Naive thymus-derived CD4-positive, alpha-beta T cell (primary cell): ENCODE data around the gene ARHGEF16. TPM values are rescaled to one million over a fixed set of nuclear protein-coding genes. Genes with fewer than 3 reads are reported as not detected.

Experiments
- ATAC-seq: fragments of 150-1000 bp; cut with Tn5 transposase; 2 replicates; pipeline ENCODE4 v1.10.0; 2021; ENCODE audit warnings: mild to moderate bottlenecking, moderate library complexity
- CTCF ChIA-PET: fragments of 350-600 bp; sonication (Branson Sonifier 250); formaldehyde crosslinking; loops from one replicate; lab custom pipeline; 2021; ENCODE audit warnings: antibody characterized with exemption; lab: Charles Lee
- POLR2A ChIA-PET: fragments of 350-600 bp; sonication (Branson Sonifier 250); formaldehyde crosslinking; loops from one replicate; lab custom pipeline; 2021; ENCODE audit warnings: antibody characterized with exemption, inconsistent platforms; lab: Charles Lee
- DNase-seq, 9 donors: peaks; one replicate each; pipeline versions ENCODE4 v3.0.0 to v3.0.0-alpha.2; 2020 to 2022; ENCODE audit warnings: mixed read lengths in 1 of 9
- H3K27ac ChIP-seq: one replicate; pipeline ENCODE4 v1.7.0; 2013; ENCODE audit warnings: mild to moderate bottlenecking, low read depth, low read length, moderate library complexity
- H3K27me3 ChIP-seq, 2 donors: one replicate each; pipeline ENCODE4 v1.7.0; 2013; ENCODE audit warnings: low read length in 2 of 2, mild to moderate bottlenecking in 2 of 2, moderate library complexity in 2 of 2; ENCODE audit not compliant: control insufficient read depth in 2 of 2, insufficient read depth in 2 of 2
- H3K36me3 ChIP-seq, 3 experiments: 1 replicate in 2 of 3; 2 replicates in 1 of 3; pipeline ENCODE4 v1.7.0; 2013; ENCODE audit warnings: low read length in 3 of 3, mild to moderate bottlenecking in 3 of 3, moderate library complexity in 1 of 3; ENCODE audit not compliant: insufficient read depth in 3 of 3, control insufficient read depth in 2 of 3
- H3K4me1 ChIP-seq, 2 donors: one replicate each; pipeline ENCODE4 v1.7.0; 2013; ENCODE audit warnings: low read length in 2 of 2, mild to moderate bottlenecking in 2 of 2, moderate library complexity in 1 of 2; ENCODE audit not compliant: control insufficient read depth in 2 of 2, insufficient read depth in 2 of 2
- H3K4me3 ChIP-seq: 2 replicates; pipeline ENCODE4 v1.7.0; 2013; ENCODE audit warnings: mild to moderate bottlenecking, low read length
- H3K9me3 ChIP-seq, 3 experiments: 1 replicate in 2 of 3; 2 replicates in 1 of 3; pipeline ENCODE4 v1.7.0; 2013; ENCODE audit warnings: low read length in 3 of 3; ENCODE audit not compliant: control insufficient read depth in 2 of 3
- H3K27ac Mint-ChIP-seq, 9 donors: one replicate each; pipeline ENCODE4 v1.8.0; 2020 to 2022; ENCODE audit warnings: mixed read lengths in 9 of 9, mild to moderate bottlenecking in 8 of 9, moderate library complexity in 5 of 9, inconsistent platforms in 2 of 9
- H3K27me3 Mint-ChIP-seq, 5 donors: one replicate each; pipeline ENCODE4 v1.8.0; 2021 to 2022; ENCODE audit warnings: mixed read lengths in 5 of 5, mild to moderate bottlenecking in 1 of 5
- H3K36me3 Mint-ChIP-seq, 5 donors: one replicate each; pipeline ENCODE4 v1.8.0; 2020 to 2022; ENCODE audit warnings: mixed read lengths in 5 of 5, mild to moderate bottlenecking in 3 of 5, inconsistent platforms in 1 of 5
- H3K4me1 Mint-ChIP-seq, 7 donors: one replicate each; pipeline ENCODE4 v1.8.0; 2020 to 2022; ENCODE audit warnings: mixed read lengths in 7 of 7, mild to moderate bottlenecking in 3 of 7, inconsistent platforms in 1 of 7
- H3K4me3 Mint-ChIP-seq, 10 donors: one replicate each; pipeline ENCODE4 v1.8.0; 2020 to 2022; ENCODE audit warnings: mild to moderate bottlenecking in 10 of 10, mixed read lengths in 10 of 10, moderate library complexity in 6 of 10, inconsistent platforms in 2 of 10
- H3K9me3 Mint-ChIP-seq, 11 donors: one replicate each; pipeline ENCODE4 v1.8.0; 2020 to 2022; ENCODE audit warnings: mixed read lengths in 11 of 11, mild to moderate bottlenecking in 4 of 11, inconsistent platforms in 1 of 11, moderate library complexity in 1 of 11
- intact Hi-C, 2 donors: fragments of 100-400 bp; cut with micrococcal nuclease; formaldehyde crosslinking; loops; one replicate each; pipeline ENCODE4 v1.15.1; 2023
- polyA plus RNA-seq, 2 donors: library from polyadenylated mRNA; unstranded; fragments of 300-500 nt; fragmentation: Illumina TruSeq; gene quantifications; one replicate each; pipeline ENCODE4 v1.2.3, GENCODE V29; 2021
- total RNA-seq, 6 experiments: library from RNA in 5 of 6; stranded (reverse) in 5 of 6; gene quantifications; 1 replicate in 5 of 6; 2 replicates in 1 of 6; pipeline ENCODE4 v1.2.3 and lab custom pipeline; 2021 to 2026

Gene ARHGEF16
- total and polyA plus RNA-seq, 7 experiments from 2014 or later, result 0.16 TPM; not detected in 6

DNA sequence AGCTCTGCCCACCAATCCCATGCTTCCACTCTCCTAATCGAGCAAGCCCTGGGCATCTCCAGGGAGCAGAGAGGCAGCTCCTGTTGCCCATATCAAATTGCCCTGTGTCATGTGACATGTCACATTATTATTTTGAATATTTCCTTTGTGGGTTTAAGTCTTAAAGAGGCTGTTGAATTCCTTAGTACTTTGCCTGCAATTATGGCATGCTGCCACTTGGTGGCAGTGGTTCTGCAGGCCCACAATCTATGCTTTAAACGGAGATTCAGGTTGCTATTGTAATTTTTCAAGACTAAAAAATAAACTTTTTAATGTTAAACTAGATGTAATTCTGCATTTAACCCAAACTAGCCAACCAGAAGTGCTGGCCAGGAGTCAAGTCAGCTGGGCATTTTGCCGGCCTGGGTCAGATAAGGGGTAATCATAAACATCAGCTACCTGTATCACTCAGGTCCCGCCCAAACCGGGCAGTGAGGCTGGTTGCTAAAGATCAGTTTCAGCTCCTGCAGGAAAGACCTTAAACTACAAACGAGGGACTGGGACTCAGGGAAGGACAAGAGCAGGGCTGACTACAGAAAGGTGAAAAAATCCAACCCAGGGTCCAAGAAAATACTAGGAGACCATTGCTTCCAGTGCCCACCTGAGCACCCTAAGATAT, 37.3 kb upstream of the ARHGEF16 start:
- intact Hi-C loops, result no loop called here
- H3K36me3 ChIP-seq, result no peaks in the 10 kb centered on the region
- Mint-ChIP-seq H3K9me3 (peaks cover 0 to 14% (median 0%) of the 10 kb centered on the region in 11 donors), H3K27me3 (peaks cover 0 to 11% (median 8%) of the 10 kb centered on the region in 5 donors), H3K4me1 (peaks cover 0 to 8% (median 0%) of the 10 kb centered on the region in 7 donors), H3K27ac (peak overlapping the region in 1 of 9 donors; percentile 65), H3K36me3 (peaks cover 0 to 4% (median 0%) of the 10 kb centered on the region in 5 donors), H3K4me3 (no peak overlapping the region)
- H3K27ac ChIP-seq, result no peak overlapping the region
- H3K27me3 ChIP-seq, result no peaks in the 10 kb centered on the region
- H3K4me3 ChIP-seq, result no peak overlapping the region
- H3K9me3 ChIP-seq, result peaks cover 0 to 11% (median 0%) of the 10 kb centered on the region in 3 experiments
- CTCF ChIA-PET, result no interaction called here
- POLR2A ChIA-PET, result interaction anchor here (0.6 kb wide), 1 partner anchor 84 kb away, joined by 4 read pairs; no protein-coding TSS in a partner anchor
- no peaks in the 10 kb centered on the region for H3K4me1 ChIP-seq
- DNase-seq, result no peak
- no peak for ATAC-seq

DNA sequence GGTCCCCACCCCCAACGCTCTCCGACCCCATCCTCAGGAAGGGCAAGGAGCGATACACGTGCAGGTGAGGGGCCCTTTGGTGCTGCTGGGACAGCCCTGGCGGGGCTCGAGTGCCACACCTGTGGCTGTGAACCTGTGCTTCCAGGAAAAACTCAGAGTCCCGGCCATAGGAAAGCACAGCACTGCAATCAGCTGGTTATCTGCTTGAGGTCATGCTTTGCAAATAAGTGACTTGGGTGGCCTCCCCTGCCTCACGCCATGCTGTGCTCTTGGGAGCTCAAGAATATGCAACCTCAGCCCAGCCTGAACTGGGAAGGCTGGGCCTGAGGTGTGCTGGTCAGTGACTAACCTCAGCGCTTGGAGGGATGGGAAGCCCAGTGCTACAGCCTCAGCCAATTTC, 36.5 kb upstream of the ARHGEF16 start:
- Histone ChIP-seq H3K9me3 (peaks cover 0 to 11% (median 0%) of the 10 kb centered on the region in 3 experiments), H3K4me3 (no peak overlapping the region), H3K27ac (no peak overlapping the region), H3K4me1 (no peaks in the 10 kb centered on the region), H3K27me3 (no peaks in the 10 kb centered on the region), H3K36me3 (no peaks in the 10 kb centered on the region)
- DNase-seq, result no peak
- no peak for ATAC-seq
- intact Hi-C loops, result no loop called here
- Mint-ChIP-seq H3K36me3 (peaks cover 0 to 4% (median 0%) of the 10 kb centered on the region in 5 donors), H3K27me3 (peaks cover 0 to 11% (median 8%) of the 10 kb centered on the region in 5 donors), H3K9me3 (peaks cover 0 to 14% (median 0%) of the 10 kb centered on the region in 11 donors), H3K4me1 (peaks cover 0 to 8% (median 0%) of the 10 kb centered on the region in 7 donors), H3K27ac (no peak overlapping the region), H3K4me3 (no peak overlapping the region)
- POLR2A ChIA-PET, result interaction anchor here (0.6 kb wide), 1 partner anchor 84 kb away, joined by 4 read pairs; no protein-coding TSS in a partner anchor
- CTCF ChIA-PET, result no interaction called here

- Mint-ChIP-seq H3K9me3 (peaks cover 0 to 14% (median 0%) of the 10 kb centered on the region in 11 donors), H3K36me3 (peaks cover 0 to 4% (median 0%) of the 10 kb centered on the region in 5 donors), H3K27ac (no peak overlapping the region), H3K4me1 (peaks cover 0 to 8% (median 0%) of the 10 kb centered on the region in 7 donors), H3K27me3 (peaks cover 0 to 10% (median 8%) of the 10 kb centered on the region in 5 donors), H3K4me3 (no peak overlapping the region)
- Histone ChIP-seq H3K4me3 (no peak overlapping the region), H3K4me1 (no peaks in the 10 kb centered on the region), H3K9me3 (peaks cover 0 to 11% (median 0%) of the 10 kb centered on the region in 3 experiments), H3K27me3 (no peaks in the 10 kb centered on the region), H3K36me3 (no peaks in the 10 kb centered on the region), H3K27ac (no peak overlapping the region)
- ChIA-PET CTCF (no interaction called here), POLR2A (no interaction called here)
- DNase-seq (no peak), ATAC-seq (no peak)
- intact Hi-C loops, result no loop called here
These were observed 35.9 kb upstream of the ARHGEF16 start for GRCh38 chr1:3418600-3418999.

DNA sequence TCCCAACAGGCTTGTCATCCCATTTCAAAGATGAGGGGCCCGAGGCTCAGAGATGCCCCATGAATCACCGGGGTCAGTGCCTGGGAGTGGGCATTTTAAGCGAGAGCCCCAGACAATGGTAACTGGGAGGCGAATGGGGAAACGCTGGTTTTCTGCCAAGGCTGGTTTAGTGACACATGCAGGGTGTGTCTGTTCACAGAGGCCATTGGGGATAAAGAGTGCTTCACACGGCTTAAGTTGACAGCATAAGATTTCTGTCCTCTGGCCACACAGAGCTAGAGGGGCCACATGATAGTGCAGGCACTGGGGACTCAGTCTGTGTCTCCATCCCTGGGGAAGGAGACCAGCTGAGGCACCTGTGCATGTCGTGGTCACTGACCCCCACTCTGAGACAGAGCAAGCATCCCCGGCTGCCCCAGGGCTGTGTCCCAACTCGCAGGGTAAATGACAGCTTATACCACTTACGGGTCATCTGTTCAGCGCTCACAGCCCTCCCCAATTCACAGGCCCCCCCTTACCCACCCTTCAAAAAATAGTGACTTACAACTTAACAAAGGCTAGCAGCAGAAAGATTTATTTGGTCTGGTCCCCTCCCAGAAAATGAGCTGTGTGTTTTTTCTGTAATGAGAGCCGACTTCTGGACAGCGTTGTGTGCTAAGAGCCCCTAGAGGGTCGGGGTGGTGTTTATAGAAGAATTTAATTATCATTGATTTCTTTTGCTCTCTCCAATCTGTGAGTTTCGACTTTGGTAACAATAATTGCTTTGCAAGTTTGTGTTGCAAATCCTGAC, 34.9 kb upstream of the ARHGEF16 start:
- H3K9me3 Mint-ChIP-seq, result peaks cover 0 to 14% (median 0%) of the 10 kb centered on the region in 11 donors
- POLR2A ChIA-PET, result no interaction called here
- CTCF ChIA-PET, result no interaction called here
- H3K27me3 Mint-ChIP-seq, result peaks cover 0 to 10% (median 6%) of the 10 kb centered on the region in 5 donors
- H3K9me3 ChIP-seq, result peaks cover 0 to 11% (median 0%) of the 10 kb centered on the region in 3 experiments
- H3K36me3 ChIP-seq, result no peaks in the 10 kb centered on the region
- no peak overlapping the region for H3K4me3 ChIP-seq
- H3K27ac ChIP-seq, result no peak overlapping the region
- peaks cover 0 to 4% (median 0%) of the 10 kb centered on the region in 5 donors for H3K36me3 Mint-ChIP-seq
- DNase-seq (no peak), ATAC-seq (no peak)
- H3K4me3 Mint-ChIP-seq, result no peak overlapping the region
- H3K27me3 ChIP-seq, result no peaks in the 10 kb centered on the region
- peaks cover 0 to 8% (median 0%) of the 10 kb centered on the region in 7 donors for H3K4me1 Mint-ChIP-seq
- H3K27ac Mint-ChIP-seq, result no peak overlapping the region
- H3K4me1 ChIP-seq, result no peaks in the 10 kb centered on the region
- intact Hi-C loops, result no loop called here

GRCh38 chr1:3420218-3420951, 34.1 kb upstream of the ARHGEF16 start:
- Histone ChIP-seq H3K36me3 (no peaks in the 10 kb centered on the region), H3K9me3 (peaks cover 0 to 11% (median 0%) of the 10 kb centered on the region in 3 experiments), H3K27me3 (no peaks in the 10 kb centered on the region), H3K4me1 (no peaks in the 10 kb centered on the region), H3K27ac (no peak overlapping the region), H3K4me3 (no peak overlapping the region)
- CTCF ChIA-PET, result no interaction called here
- Mint-ChIP-seq H3K4me3 (no peak overlapping the region), H3K27me3 (peaks cover 0 to 10% (median 6%) of the 10 kb centered on the region in 5 donors), H3K4me1 (peaks cover 0 to 8% (median 0%) of the 10 kb centered on the region in 7 donors), H3K9me3 (peaks cover 0 to 14% (median 0%) of the 10 kb centered on the region in 11 donors), H3K36me3 (peaks cover 0 to 4% (median 0%) of the 10 kb centered on the region in 5 donors), H3K27ac (no peak overlapping the region)
- DNase-seq (no peak), ATAC-seq (no peak)
- intact Hi-C loops, result no loop called here
- POLR2A ChIA-PET, result no interaction called here

DNA sequence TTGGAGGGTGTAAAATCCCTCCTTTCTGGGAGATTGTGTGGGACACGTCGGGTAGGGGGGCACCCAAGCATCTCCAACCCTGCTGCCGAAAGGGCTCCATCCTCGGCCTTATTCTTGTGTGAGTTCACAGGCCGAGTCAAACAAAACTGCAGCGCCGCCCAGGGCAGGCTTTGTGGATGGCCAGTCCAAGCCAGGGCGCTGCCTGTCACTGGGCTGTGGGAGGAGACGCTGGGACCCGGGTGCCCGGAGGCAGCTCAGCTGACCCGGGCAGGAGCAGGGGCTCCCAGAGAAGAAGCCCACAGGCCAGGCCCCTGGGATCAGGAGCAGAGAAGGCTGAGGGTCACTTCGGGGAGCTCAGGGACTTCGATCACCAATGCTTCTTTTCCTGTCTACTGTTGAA, 31.8 kb upstream of the ARHGEF16 start:
- DNase-seq (no peak), ATAC-seq (no peak)
- Mint-ChIP-seq H3K36me3 (no peaks in the 10 kb centered on the region), H3K4me1 (peaks cover 0 to 8% (median 0%) of the 10 kb centered on the region in 7 donors), H3K9me3 (no peaks in the 10 kb centered on the region), H3K27ac (no peak overlapping the region), H3K27me3 (peaks cover 0 to 8% (median 6%) of the 10 kb centered on the region in 5 donors), H3K4me3 (no peak overlapping the region)
- H3K9me3 ChIP-seq, result no peaks in the 10 kb centered on the region
- no peaks in the 10 kb centered on the region for H3K27me3 ChIP-seq
- no peak overlapping the region for H3K27ac ChIP-seq
- H3K4me3 ChIP-seq, result no peak overlapping the region
- CTCF ChIA-PET, result no interaction called here
- intact Hi-C loops, result no loop called here
- POLR2A ChIA-PET, result no interaction called here
- no peaks in the 10 kb centered on the region for H3K36me3 ChIP-seq
- no peaks in the 10 kb centered on the region for H3K4me1 ChIP-seq
